ENCODE measurements around the gene SLCO4A1.

SLCO4A1 gene

DNA sequence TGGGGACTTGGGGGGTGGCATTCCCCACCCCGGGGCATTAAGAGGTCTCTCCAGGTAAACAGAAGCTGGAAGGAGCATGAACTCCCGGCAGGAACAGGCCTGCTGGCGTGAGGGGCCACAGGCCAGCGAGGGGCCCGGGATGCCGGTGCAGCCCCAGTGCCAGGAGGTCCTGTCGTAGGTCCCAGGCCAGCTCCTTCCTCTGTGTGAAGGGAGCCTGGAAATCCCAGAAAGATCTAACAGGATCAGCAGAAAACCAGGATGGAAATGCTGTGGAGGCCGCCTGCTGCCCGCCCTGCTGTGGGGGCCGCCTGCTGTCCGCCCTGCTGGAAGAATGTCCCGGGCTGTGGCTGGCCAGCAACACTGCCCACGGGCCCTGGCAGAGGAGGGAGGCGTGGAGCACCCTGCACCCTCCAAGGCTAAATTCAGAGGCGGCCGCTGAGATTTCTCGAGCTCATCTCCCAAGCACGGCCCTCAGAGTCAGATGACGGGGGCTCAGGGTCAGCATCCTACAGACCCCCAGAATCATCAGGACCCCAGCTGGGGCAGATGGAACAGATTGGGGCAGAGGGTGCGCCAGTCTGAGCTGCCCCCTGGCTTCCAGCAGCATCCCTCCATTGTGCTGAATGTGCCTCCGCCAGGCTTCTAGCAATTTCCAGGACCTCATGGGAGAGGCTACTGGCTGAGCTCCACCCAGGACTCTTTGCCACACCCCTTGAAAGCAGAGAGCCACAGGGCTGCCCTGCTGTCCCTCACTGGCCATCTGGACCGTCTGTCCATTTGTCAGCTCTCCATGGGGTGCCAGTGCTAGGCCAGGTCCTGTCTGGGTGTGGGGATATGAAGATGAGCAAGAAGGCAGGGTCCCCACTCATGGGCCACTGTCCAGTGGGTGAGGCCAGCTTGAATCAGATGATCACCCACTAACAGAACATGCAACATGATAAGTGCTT is 32.2 kb upstream of the SLCO4A1 start:
- peak overlapping the region; percentile 93 for H2BK12ac ChIP-seq (ENCODE audit: low read length)
- peaks cover 1% of the 10 kb centered on the region for H3K79me1 ChIP-seq (ENCODE audit: low read depth, low read length)
- no peak overlapping the region for H2AFZ ChIP-seq (ENCODE audit: low read length)
- no peak overlapping the region for H3K4me2 ChIP-seq (ENCODE audit: insufficient read depth, low read length, poor library complexity, severe bottlenecking)
- peak overlapping the region; percentile 72 for H3K18ac ChIP-seq (ENCODE audit: low read length)
- no peak overlapping the region for H4K91ac ChIP-seq (ENCODE audit: low read depth, low read length, poor library complexity)
- peaks cover 0 to 2% of the 10 kb centered on the region in 2 donors for H3K4me1 ChIP-seq (ENCODE audit: control insufficient read depth in 2 of 2, insufficient read depth in 1 of 2, low read depth in 1 of 2, low read length in 2 of 2)
- H2BK120ac ChIP-seq (ENCODE audit: low read depth, low read length), result no peak overlapping the region
- no peak overlapping the region for H3K14ac ChIP-seq (ENCODE audit: low read length)
- peaks cover 0 to 2% of the 10 kb centered on the region in 2 donors for H3K9me3 ChIP-seq (replicated peaks in 1 of 2; ENCODE audit: control insufficient read depth in 2 of 2, insufficient read depth in 1 of 2, low read depth in 1 of 2, low read length in 2 of 2)
- DNase-seq (ENCODE audit: low spot score), result no peak
- H3K27ac ChIP-seq (replicated peaks; ENCODE audit: low read length), result no peak overlapping the region
- no CpG with 5 or more reads among the region's 22 CpGs for WGBS, 2 donors (ENCODE audit: extremely low coverage in 2 of 2, insufficient read length in 2 of 2, insufficient replicate concordance in 1 of 2)
- H3K4me3 ChIP-seq (ENCODE audit: low read length in 2 of 2), result peak overlapping the region in 1 of 2 donors; percentile 7
- peaks cover 0 to 26% (median 0%) of the 10 kb centered on the region in 3 experiments for H3K27me3 ChIP-seq (ENCODE audit: control insufficient read depth in 3 of 3, insufficient read depth in 3 of 3, low read depth in 1 of 3, low read length in 3 of 3)
- H2BK15ac ChIP-seq (ENCODE audit: low read length), result peak overlapping the region; percentile 4
- H3K36me3 ChIP-seq (replicated peaks in 1 of 2; ENCODE audit: control insufficient read depth in 2 of 2, insufficient read depth in 2 of 2, low read length in 2 of 2), result no peaks in the 10 kb centered on the region
- H2BK5ac ChIP-seq (ENCODE audit: low read length), result peak overlapping the region; percentile 61
- H2AK5ac ChIP-seq (ENCODE audit: low read depth, low read length), result peak overlapping the region; percentile 43
- no peak overlapping the region for H3K4ac ChIP-seq (ENCODE audit: low read length)
- peak overlapping the region; percentile 32 for H3K9ac ChIP-seq (ENCODE audit: low read depth, low read length, poor library complexity)
- H4K8ac ChIP-seq (ENCODE audit: low read depth, low read length), result no peak overlapping the region
- peak overlapping the region; percentile 86 for H3K23ac ChIP-seq (ENCODE audit: low read depth, low read length, poor library complexity)

DNA sequence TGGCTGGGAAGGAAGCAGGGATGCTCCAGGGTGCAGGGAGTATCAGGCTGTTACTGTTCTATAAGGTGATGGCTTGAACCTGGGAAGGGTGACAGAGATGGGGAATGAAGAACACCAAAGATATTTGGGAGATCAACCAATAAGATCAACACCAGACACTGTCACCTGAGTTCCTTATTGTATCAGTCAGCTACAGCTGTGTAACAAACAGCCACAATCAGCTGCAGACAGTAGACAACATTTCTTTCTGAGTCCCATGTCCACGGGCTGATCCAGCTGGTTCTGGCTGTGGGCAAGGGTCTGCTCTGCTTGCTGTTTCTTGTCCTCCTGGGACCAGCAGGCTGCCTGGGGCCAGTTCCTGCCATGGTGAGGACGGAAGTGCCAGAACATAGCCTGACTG is 31.3 kb upstream of the SLCO4A1 start:
- H2BK5ac ChIP-seq (ENCODE audit: low read length), result no peak overlapping the region
- peaks cover 0 to 31% (median 0%) of the 10 kb centered on the region in 3 experiments for H3K27me3 ChIP-seq (ENCODE audit: control insufficient read depth in 3 of 3, insufficient read depth in 3 of 3, low read depth in 1 of 3, low read length in 3 of 3)
- H3K23ac ChIP-seq (ENCODE audit: low read depth, low read length, poor library complexity), result no peak overlapping the region
- H3K4me3 ChIP-seq (ENCODE audit: low read length in 2 of 2), result no peak overlapping the region
- no peak overlapping the region for H4K8ac ChIP-seq (ENCODE audit: low read depth, low read length)
- WGBS, 2 donors (ENCODE audit: extremely low coverage in 2 of 2, insufficient read length in 2 of 2, insufficient replicate concordance in 1 of 2), result no CpG with 5 or more reads among the region's 2 CpGs
- no peak overlapping the region for H2AK5ac ChIP-seq (ENCODE audit: low read depth, low read length)
- peaks cover 0 to 2% of the 10 kb centered on the region in 2 donors for H3K9me3 ChIP-seq (replicated peaks in 1 of 2; ENCODE audit: control insufficient read depth in 2 of 2, insufficient read depth in 1 of 2, low read depth in 1 of 2, low read length in 2 of 2)
- no peak overlapping the region for H4K91ac ChIP-seq (ENCODE audit: low read depth, low read length, poor library complexity)
- H2BK120ac ChIP-seq (ENCODE audit: low read depth, low read length), result no peak overlapping the region
- H3K14ac ChIP-seq (ENCODE audit: low read length), result no peak overlapping the region
- peaks cover 0 to 2% of the 10 kb centered on the region in 2 donors for H3K4me1 ChIP-seq (ENCODE audit: control insufficient read depth in 2 of 2, insufficient read depth in 1 of 2, low read depth in 1 of 2, low read length in 2 of 2)
- H3K18ac ChIP-seq (ENCODE audit: low read length), result no peak overlapping the region
- H3K36me3 ChIP-seq (replicated peaks in 1 of 2; ENCODE audit: control insufficient read depth in 2 of 2, insufficient read depth in 2 of 2, low read length in 2 of 2), result no peaks in the 10 kb centered on the region
- H2AFZ ChIP-seq (ENCODE audit: low read length), result no peak overlapping the region
- no peak overlapping the region for H3K27ac ChIP-seq (replicated peaks; ENCODE audit: low read length)
- H3K4ac ChIP-seq (ENCODE audit: low read length), result no peak overlapping the region
- no peak overlapping the region for H3K9ac ChIP-seq (ENCODE audit: low read depth, low read length, poor library complexity)
- peaks cover 1% of the 10 kb centered on the region for H3K79me1 ChIP-seq (ENCODE audit: low read depth, low read length)
- H2BK15ac ChIP-seq (ENCODE audit: low read length), result no peak overlapping the region
- DNase-seq (ENCODE audit: low spot score), result no peak
- H3K4me2 ChIP-seq (ENCODE audit: insufficient read depth, low read length, poor library complexity, severe bottlenecking), result no peak overlapping the region
- no peak overlapping the region for H2BK12ac ChIP-seq (ENCODE audit: low read length)

DNA sequence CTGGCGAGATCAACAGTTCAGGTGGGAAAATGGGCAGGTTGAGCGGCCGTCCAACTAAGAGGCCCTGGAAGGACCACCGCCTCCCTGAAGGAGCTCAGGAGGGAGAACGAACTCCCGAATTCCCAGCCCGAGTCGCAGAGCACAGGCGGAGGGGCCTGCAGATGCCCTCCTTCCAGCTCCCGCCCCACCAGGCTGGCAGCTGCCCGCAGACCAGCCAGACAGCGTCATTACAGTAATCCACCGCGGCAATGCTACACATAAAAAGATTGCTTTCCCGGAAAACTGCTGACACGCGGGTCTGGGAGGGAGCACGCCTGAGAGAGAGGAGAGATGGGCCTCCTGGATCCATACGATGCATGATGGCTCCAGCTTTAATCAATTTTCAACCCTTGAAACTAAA is 30.5 kb upstream of the SLCO4A1 start:
- DNase-seq (ENCODE audit: low spot score), result no peak
- Histone ChIP-seq H2BK120ac (ENCODE audit: low read depth, low read length) (no peak overlapping the region), H2AFZ (ENCODE audit: low read length) (no peak overlapping the region), H4K91ac (ENCODE audit: low read depth, low read length, poor library complexity) (no peak overlapping the region), H2AK5ac (ENCODE audit: low read depth, low read length) (no peak overlapping the region), H3K23ac (ENCODE audit: low read depth, low read length, poor library complexity) (no peak overlapping the region), H3K79me1 (ENCODE audit: low read depth, low read length) (peaks cover 3% of the 10 kb centered on the region), H4K8ac (ENCODE audit: low read depth, low read length) (no peak overlapping the region), H3K4me3 (ENCODE audit: low read length in 2 of 2) (no peak overlapping the region), H3K9me3 (replicated peaks in 1 of 2; ENCODE audit: control insufficient read depth in 2 of 2, insufficient read depth in 1 of 2, low read depth in 1 of 2, low read length in 2 of 2) (peaks cover 0 to 2% of the 10 kb centered on the region in 2 donors), H2BK12ac (ENCODE audit: low read length) (no peak overlapping the region), H3K27ac (replicated peaks; ENCODE audit: low read length) (no peak overlapping the region), H3K4me1 (ENCODE audit: control insufficient read depth in 2 of 2, insufficient read depth in 1 of 2, low read depth in 1 of 2, low read length in 2 of 2) (peaks cover 0 to 2% of the 10 kb centered on the region in 2 donors), H2BK15ac (ENCODE audit: low read length) (no peak overlapping the region), H3K18ac (ENCODE audit: low read length) (no peak overlapping the region), H3K36me3 (replicated peaks in 1 of 2; ENCODE audit: control insufficient read depth in 2 of 2, insufficient read depth in 2 of 2, low read length in 2 of 2) (no peaks in the 10 kb centered on the region), H3K14ac (ENCODE audit: low read length) (no peak overlapping the region), H2BK5ac (ENCODE audit: low read length) (no peak overlapping the region), H3K4ac (ENCODE audit: low read length) (no peak overlapping the region), H3K27me3 (ENCODE audit: control insufficient read depth in 3 of 3, insufficient read depth in 3 of 3, low read depth in 1 of 3, low read length in 3 of 3) (peaks cover 0 to 27% (median 0%) of the 10 kb centered on the region in 3 experiments), H3K4me2 (ENCODE audit: insufficient read depth, low read length, poor library complexity, severe bottlenecking) (no peak overlapping the region), H3K9ac (ENCODE audit: low read depth, low read length, poor library complexity) (no peak overlapping the region)
- WGBS, 2 donors (ENCODE audit: extremely low coverage in 2 of 2, insufficient read length in 2 of 2, insufficient replicate concordance in 1 of 2), result no CpG with 5 or more reads among the region's 19 CpGs
